GM18520 (cell line): ENCODE data around the gene SRSF1.
"Not testable (repeated sequence)": the region's sequence is repeated elsewhere in the genome, so short reads cannot be mapped to it uniquely, and the experiment has no call there.

Source experiments
- ATAC-seq: cut with Tn5 transposase; IDR thresholded peaks from one replicate; pipeline ENCODE4 v1.9.1; 2021; ENCODE audit not compliant: unreplicated experiment

Gene SRSF1

DNA sequence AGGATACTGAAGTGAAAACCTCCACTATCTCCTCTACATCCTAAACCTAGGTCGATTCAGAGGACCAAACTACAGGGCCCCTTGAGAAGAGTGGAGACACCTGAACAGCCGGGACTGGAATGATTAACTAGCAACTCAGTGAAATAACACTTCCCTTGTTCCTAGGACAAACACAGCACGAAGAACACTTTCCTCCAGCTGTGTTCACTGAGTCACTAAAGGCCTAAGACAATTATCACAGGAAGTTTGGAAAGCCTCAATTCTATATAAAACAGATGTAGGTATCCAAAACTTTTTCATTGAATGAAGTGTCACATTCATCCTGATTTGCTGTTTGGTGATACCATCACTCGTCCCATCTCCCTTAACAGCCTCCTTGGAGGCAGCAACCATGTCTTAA, 36.3 kb downstream of the SRSF1 start:
- ATAC-seq: no peak

DNA sequence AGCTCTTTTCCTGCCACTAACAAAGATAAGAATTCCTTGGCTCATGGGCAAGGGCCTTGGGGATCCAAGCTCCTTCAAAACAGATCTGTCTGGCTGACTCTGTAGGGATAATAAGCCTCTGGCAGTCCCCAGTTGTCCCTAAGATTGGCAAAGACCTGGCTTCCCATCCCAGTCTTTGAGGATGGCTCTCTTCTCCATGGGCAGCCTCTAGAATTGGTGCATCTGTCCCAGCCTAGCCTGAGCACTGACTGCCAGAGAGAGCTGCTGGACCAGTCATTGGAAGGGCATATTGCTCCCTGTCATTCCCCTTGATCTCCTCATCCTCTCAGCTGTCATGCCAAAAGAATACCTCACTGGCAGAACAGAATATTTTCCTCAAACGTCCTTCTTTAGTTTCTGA, 38.6 kb downstream of the SRSF1 start:
- ATAC-seq: no peak

DNA sequence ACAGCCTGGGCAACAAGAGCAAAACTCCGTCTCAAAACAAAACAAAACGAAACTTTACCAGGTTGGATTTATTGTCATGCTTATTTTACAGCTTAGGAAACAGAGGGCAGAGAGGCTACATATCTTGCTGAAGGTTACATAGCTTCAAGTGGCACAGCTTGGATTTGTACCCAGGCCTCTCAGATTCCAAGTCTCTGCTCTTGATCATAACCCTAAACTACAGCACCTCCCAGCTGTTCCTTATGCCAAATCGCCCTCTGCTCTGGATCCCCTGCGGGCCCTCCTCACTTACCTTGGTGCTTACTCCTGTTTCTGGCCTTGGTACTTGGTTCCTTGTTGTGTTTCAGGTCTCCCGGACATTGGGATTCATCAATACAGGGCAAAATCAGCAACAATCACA, 40.2 kb downstream of the SRSF1 start:
- no peak for ATAC-seq

DNA sequence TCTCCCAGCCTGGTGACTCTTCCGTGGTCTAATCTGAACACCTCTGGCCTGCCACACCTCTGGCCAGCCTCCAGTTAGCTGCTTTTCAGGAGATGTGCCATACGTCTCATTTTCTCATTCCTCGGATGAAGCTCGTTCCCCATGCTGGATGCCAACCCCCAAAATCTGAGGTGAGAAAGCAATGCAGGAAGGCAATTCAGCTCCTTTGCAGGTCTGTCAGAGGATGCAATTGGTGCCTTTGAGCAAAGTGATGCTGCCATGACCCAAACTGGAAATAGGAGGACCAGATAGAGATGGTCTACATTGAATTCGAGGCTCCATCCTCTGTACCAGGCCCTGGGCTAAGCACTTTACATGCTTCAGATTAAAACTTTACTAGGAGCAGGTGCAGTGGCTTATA, 40.8 kb downstream of the SRSF1 start:
- ATAC-seq: no peak

DNA sequence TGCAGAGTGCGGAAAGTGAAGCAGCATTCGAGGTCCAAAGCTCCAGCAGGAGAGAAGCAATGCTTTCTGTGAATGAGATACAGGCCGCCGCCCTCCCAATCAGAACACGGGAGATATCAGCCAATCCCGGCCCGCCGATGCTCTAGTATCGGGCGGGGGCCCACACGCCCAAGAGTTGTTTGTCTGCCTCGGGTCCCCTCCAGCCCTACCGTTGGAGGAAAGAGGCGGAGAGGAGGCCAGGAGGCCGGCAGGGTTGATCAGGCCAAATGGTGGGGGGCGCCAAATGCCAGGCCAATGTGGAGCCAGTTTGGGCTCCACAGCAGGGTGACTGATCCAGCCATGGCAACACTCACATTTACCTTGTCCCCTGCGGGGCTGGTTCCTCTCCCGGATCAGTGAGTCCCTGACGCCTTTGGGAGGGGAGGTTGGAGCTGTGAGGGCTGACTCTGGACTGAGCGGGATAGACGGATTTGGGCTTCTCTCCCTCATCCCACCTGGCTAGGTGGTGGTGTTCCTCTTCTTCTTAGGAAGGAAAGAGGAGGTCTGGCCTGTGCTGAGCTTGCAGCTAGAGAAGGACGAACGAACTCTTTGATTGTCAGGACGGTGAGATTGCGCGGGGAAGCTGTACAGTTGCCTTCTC, 41.4 kb downstream of the SRSF1 start:
- ATAC-seq: no peak

DNA sequence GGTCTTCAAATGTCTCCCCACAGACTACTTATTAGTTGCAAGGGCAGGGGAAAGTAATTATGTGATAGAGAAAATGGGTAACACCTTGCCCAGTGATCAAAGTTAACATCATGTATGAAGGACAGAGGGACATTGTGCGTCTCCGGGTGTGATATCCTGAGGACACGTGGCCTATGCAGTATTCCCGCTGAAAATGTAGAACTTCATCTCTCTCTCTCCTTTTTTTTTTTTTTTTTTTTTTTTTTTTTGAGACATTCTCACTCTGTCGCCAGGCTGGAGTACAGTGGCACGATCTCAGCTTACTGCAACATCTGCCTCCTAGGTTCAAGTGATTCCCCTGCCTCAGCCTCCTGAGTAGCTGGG, 43.9 kb downstream of the SRSF1 start:
- no peak for ATAC-seq

DNA sequence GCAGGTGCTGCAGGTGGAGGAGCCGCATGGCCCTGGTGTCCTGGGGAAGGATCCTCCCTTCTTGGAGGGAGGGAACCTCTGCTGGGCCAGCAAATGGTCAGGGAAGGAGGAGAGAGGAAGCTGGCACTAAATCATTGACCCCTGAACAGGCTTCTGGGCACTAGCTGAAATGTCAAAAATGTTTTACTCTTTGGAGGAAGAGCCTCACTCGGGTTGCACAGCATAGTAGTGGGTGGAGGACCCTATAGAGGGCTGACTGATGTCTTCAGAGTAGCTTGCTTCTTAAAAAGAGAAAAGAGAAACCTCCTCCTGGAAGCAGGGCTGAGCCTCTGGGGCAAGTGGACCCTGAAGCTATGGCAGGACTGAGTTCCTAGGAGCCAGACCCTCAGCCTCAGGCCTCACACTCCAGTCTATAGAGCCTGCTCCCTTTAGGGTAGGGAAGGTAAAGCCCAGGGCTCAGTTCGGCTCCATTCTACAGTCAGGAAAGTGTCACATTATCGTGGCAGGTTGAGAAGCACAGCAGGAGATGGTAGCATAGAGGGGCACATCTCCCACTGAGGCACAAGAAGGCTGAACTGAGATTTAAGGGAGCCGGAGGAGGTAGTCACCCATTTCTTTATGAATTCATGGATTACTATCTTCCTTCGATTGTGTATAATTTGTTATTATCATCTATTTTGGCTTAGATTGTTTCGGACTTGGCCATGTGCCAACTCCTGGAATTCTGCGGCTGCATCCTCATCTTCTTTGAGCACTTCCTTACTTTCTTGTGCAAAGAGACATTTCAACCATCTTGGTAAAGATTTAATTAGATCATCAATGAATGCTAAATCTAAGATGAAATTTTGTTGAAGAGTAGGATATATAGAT, 44.5 kb downstream of the SRSF1 start:
- no peak for ATAC-seq

DNA sequence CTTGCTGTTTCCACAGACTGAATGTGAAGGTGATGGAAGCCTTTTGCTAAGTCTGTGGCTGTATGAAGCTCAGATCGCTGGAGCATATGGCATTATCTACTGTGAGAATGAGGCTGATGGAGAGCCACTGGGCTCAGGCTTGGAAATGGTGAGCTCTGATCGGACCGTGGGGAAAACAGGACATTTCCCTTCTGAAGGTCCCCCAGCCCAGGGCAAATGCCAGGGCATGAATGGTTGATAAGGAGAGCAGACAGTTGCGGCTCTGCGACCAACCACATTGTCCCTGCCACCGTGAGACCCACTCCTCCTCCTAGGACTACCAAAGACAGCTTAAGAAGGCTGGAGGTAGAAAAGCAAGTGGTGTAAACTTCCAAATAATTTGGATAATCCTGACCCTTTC, 47.1 kb downstream of the SRSF1 start:
- no peak for ATAC-seq

DNA sequence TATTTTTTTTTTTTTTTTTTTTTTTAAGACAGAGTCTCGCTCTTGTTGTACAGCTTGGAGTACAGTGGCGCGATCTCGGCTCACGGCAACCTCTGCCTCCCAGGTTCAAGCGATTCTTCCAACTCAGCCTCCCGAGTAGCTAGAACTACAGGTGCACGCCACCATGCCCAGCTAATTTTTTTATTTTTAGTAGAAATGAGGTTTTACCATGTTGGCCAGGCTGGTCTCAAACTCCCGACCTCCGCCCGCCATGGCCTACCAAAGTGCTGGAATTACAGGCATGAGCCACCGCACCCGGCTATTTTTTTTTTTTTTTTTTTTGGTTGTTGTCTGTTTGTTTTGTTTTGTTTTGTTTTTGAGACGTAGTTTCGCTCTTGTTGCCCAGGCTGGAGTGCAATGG, 48.7 kb downstream of the SRSF1 start:
- ATAC-seq: not testable (repeated sequence)

DNA sequence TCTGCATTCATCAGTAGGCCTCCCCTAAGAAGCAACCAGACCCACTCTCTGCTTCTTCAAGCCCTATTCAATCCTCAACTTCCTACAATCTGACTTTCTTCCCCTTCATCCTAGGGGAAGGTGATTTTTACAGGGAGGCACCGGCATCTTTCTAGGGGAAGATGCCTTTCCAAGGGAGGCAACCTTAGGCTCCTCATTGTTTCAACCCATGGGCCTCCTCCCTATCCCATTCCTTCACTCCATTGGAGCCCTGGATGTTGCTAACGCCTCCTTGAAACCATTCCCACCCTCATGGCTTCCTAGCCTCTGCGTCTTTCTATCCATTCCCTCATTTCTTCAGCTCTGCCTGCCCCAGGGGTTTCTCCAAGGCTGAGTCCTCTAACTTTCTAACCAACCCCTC, 49.2 kb downstream of the SRSF1 start:
- ATAC-seq: no peak

DNA sequence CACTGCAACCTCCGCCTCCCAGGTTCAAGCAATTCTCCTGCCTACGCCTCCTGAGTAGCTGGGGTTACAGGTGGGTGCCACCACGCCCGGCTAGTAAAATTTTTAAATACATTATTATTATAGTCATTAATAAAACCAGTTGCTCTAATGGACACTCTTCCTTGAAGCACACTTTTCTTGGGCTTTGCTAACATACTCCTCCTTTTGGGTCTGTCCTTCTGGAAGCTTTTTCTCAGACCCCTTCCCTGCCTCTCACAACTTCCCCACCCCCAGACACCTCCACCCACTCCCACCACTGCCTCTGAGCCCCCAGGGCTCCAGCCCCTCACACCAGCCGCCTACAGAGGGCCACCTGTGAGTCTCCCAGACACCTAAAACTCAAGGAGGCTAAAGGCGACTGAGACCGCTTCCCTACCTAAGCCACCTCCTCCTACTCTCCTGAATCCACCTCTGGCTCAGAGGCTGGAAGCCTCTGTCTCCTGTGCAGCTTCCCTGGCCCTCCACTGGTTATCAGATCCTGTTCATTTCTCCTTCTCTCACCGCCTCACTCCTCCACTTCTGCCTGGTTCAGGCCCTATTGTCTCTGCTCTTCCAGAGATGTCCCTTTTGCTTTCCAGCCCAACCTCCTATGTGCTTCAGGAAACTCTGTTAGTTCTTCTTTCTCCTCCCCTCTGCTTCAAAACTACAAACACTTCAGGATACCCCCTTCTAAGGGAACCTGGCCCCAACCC, 49.8 kb downstream of the SRSF1 start:
- ATAC-seq: no peak

DNA sequence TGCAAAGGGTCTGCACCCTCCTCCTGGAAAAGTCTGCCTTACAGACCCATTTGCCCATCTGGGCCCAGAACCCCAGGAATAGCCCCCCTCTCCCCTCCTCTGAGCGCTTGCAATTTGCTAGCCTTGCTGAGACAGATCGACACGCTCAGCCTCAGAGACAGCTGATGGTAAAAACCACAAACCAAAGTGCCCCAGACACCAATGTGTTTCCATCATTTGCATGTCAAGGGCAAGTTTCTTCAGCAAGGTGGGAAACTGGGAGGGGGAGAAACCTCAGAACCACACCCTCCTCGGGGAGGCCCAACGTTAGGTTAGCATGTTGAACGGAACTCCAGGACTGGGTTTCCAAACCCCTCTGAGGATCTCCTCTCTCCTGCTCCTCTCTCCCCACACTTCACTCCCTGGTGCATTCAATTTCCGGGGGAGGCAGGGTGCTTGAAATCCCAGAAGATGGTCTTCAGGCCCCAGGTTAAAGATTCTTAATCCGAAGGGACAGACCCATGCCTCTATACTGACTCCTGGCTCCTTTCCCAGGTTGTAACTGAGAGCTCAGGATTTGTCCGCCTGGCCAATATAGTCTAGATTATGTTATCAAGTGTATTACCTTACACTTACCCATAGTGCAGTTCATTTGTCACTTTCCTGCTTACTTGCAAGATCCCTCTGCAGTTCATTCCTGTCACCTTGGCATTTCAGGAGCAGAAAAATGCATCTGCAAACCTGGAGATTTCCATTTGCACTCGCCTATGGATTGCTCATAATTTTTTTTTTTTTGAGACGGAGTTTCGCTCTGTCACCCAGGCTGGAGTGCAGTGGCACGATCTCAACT, 50.5 kb downstream of the SRSF1 start:
- peak; percentile 73 for ATAC-seq

DNA sequence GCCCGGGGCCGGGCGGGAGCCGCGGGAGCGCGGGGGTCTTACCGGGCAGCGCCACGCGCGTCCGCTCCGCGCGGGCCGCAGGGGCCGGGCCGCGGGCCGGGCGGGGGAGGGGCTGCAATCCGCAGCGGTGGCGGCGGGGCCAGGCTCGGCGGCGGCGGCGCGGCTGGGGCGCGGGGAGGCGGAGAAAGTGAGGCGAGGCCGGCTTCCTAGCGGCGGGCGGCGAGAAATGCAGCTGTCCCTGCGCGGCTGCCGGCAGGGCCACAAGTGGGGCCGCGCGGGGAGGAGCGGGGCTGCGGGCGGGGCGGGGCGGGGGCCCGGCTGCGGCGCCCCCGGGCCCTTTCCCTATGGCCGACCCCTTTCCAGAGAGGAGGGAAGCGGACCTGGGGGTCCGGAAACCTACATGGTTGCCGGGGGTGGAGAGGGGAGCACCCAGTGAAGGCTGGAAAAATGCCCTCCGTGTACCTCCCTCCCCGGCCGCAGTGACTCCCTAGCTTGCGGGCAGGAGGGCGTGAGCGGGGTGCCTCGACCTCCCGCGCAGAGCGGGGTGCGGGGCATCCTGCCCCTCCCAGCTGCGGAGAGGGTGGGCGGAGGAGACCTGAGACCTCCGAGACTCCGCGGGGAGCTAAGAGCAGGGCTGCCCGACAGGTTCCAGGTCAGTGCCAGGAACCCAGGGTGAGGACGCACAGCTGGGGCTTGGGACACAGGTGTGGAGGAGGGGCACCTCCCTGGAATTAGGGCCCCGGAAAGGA, 51.7 kb downstream of the SRSF1 start, which contains the start of gene CUEDC1:
CUEDC1 (minus strand) TSS at position 230 of the 749 bp plus-strand sequence. CDS start 69,848 bp downstream, outside the sequence.
- no peak for ATAC-seq

DNA sequence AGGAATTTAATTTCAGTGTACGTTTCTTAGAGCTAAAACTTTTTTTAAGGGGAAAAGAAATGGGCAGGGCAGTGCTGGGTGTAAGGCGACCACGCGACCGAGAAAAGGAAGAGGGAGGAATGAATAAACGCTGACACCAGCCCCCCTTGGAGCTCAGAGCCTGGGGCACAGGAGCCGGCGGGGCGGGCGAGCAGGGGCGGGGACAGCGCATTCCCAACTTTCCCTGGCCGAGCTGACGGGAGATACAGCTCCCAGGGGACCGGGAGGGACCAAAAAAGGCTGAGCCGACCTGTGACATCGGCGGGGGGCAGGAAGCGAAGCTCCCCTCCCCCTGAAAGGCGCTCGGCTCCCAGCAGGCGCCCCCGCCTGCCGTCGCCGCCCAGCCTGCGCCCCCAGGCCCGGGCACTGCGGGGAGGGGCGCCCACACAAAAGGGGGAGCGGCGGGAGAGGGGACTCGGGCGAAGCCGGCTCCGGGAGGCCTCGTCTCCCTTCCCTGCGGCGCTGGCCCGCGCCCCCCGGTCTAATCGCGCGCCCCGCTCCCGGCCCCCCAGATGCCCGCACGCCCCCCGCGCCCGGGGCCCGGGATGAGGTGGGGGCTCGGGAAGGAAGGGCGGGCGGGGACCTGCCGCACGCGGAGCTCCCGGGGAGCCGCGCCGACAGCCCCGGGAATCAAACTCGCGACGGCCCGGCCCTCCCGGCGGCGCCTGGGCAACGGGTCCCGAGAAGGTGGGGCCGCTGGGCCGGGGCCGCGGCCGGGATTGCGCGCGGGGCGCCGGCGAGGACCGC, 52.5 kb downstream of the SRSF1 start:
- ATAC-seq: no peak

DNA sequence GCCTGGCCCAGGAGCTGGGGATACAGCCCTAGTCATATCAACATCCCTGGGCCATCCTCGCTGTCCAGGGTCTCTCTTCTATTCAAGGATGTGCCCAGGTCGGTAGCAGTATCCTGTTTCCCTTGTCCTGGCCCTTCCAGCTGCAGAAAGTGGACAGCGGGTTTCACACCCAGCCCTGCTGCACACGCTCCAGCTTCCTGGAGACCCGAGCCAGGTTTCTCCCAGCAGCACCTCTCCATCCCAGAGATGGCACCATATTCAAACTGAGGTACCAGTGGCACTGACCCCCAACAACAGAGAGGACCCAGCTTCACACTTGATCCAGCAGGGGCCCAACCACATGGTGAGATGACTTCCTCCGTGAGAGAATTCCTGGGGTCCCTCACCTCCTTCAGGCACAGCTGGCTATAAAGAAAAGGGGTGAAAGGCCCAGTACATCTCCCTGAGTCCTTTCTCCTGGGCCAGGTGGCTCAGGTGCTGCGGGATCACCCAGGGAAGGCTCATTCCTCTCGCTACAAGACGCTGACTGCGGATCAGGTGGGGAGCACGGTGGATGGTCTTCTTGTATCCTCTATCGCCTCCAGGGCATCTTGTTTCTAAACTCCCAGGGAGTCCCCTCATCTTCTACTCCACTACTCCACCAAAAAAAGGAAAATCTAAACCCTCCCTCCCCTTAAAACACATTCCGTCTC, 53.2 kb downstream of the SRSF1 start:
- ATAC-seq: no peak
